Thoracic aorta (tissue), 2 donors: ENCODE results near the gene CCDC8. TPM values are rescaled to one million over a fixed set of nuclear protein-coding genes. Genes with fewer than 3 reads are reported as not detected.
A peak's percentile ranks its signal among the peaks of the same experiment; 100 is the strongest.

ENCODE experiments used
- ATAC-seq: fragments of 150-250 bp; one replicate; pipeline ENCODE4 v1.8.0; 2017; ENCODE audit warnings: low read depth; ENCODE audit not compliant: insufficient number of reproducible peaks, low FRiP score
- DNase-seq: peaks from one replicate; pipeline ENCODE4 v3.0.0-alpha.2; 2020; ENCODE audit warnings: low spot score
- H3K27ac ChIP-seq, 2 donors: fragments of 200-600 bp; sonication (generic); 1 replicate in 1 of 2; 2 replicates in 1 of 2; pipeline ENCODE4 v1.5.1; 2016; ENCODE audit warnings: mild to moderate bottlenecking in 2 of 2, moderate library complexity in 2 of 2
- H3K27me3 ChIP-seq: fragments of 200-600 bp; sonication (generic); replicated peaks from 2 replicates; pipeline ENCODE4 v1.6.0; 2016; ENCODE audit warnings: mild to moderate bottlenecking; ENCODE audit not compliant: insufficient read depth
- H3K36me3 ChIP-seq: fragments of 200-600 bp; sonication (generic); one replicate; pipeline ENCODE4 v1.5.1; 2016
- H3K4me1 ChIP-seq, 2 donors: fragments of 200-600 bp; sonication (generic); 1 replicate in 1 of 2; 2 replicates in 1 of 2; pipeline versions ENCODE4 v1.5.1 to v1.6.0; 2016; ENCODE audit warnings: low read depth in 2 of 2, mild to moderate bottlenecking in 1 of 2; ENCODE audit not compliant: control insufficient read depth in 1 of 2
- H3K4me3 ChIP-seq: fragments of 200-600 bp; sonication (generic); 2 replicates; pipeline ENCODE4 v1.5.1; 2016; ENCODE audit warnings: mild to moderate bottlenecking
- H3K9me3 ChIP-seq: fragments of 200-600 bp; sonication (generic); 2 replicates; pipeline ENCODE4 v1.5.1; 2016
- total RNA-seq, 2 donors: library from RNA; depleted of rRNA; stranded (reverse); fragments of >200 nt; gene quantifications; one replicate each; pipeline versions ENCODE4 v1.1.0 to v1.2.3, GENCODE V29; 2016
- TF ChIP-seq, protein P1 (sequence below): fragments of 200-600 bp; sonication (generic); IDR thresholded peaks from one replicate; pipeline ENCODE4 v1.5.1; 2019; ENCODE audit warnings: antibody characterized with exemption

Gene CCDC8
- total RNA-seq, 2 donors from 2014 or later, result 22.6 to 23.0 TPM

DNA sequence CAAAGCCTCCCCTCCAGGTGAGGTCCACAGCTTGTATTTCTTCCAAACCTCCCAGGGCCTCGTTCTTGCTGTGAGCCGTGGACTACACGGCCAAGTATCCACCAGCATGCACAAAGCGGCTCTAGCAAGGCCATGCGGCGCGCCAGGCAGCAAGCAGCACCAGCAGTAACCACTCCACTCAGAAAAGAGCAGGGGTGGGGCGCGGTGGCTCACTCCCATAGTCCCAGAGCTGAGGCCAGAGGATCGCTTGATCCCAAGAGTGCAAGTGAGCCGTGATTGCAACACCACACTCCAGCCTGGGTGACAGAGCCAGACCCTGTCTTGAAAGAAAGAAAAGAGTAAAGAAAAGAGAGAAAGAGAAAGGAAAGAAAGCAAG lies 4.7 kb downstream of the CCDC8 start:
- H3K27me3 ChIP-seq, result no peaks in the 10 kb centered on the region
- DNase-seq, result peak; percentile 75

DNA sequence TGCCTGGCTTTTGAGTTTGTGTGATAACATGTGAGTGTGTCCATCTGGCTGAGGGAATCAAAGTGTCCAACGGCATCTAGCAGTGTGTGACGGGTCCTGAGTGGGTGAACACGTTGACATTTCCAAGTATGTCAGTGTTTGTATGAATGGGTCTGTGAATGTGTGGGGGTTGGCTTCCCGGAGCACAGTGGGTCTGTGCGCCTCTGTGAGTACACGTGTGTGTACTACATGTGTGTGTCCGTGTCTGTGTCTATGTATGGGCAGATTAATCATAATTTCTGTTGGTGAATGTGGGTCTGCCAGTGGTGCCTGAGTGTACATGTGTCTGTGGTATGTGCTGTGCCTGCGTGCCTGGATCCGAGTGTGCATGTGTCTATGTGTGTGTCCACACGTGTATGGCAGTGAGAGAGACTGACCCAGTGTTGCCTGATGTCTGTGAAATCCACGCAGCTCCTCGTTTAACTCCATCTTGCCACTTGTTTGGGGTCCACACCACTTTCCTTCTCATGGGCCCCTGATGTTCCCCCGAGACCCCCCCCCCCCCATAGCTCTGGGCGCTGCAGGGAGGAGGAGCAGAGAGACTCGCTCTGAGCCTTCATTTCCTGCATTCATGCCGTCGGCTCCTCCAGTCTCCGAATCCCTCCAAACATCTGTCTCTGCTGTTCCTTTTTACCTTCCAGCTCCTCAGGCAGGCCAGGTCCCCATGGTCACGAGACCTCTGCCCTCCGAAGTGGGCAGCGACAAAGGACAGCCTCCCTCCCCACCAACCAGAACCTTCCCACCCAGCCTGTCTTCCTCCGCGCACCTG lies 5.3 kb downstream of the CCDC8 start:
- peak overlapping the region; percentile 74 to 76 for H3K27ac ChIP-seq
- no peaks in the 10 kb centered on the region for H3K36me3 ChIP-seq
- TF ChIP-seq, protein P1, sequence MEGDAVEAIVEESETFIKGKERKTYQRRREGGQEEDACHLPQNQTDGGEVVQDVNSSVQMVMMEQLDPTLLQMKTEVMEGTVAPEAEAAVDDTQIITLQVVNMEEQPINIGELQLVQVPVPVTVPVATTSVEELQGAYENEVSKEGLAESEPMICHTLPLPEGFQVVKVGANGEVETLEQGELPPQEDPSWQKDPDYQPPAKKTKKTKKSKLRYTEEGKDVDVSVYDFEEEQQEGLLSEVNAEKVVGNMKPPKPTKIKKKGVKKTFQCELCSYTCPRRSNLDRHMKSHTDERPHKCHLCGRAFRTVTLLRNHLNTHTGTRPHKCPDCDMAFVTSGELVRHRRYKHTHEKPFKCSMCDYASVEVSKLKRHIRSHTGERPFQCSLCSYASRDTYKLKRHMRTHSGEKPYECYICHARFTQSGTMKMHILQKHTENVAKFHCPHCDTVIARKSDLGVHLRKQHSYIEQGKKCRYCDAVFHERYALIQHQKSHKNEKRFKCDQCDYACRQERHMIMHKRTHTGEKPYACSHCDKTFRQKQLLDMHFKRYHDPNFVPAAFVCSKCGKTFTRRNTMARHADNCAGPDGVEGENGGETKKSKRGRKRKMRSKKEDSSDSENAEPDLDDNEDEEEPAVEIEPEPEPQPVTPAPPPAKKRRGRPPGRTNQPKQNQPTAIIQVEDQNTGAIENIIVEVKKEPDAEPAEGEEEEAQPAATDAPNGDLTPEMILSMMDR, result no peak
- no peaks in the 10 kb centered on the region for H3K9me3 ChIP-seq
- DNase-seq (no peak), ATAC-seq (no peak)
- H3K4me3 ChIP-seq, result peak overlapping the region; percentile 65
- peaks cover 35 to 67% of the 10 kb centered on the region in 2 donors for H3K4me1 ChIP-seq
- no peaks in the 10 kb centered on the region for H3K27me3 ChIP-seq

More for the DNA sequence above, 4.7 kb downstream of the CCDC8 start:
- Histone ChIP-seq H3K9me3 (no peaks in the 10 kb centered on the region), H3K36me3 (no peaks in the 10 kb centered on the region), H3K4me3 (peak overlapping the region; percentile 65), H3K4me1 (peaks cover 35 to 64% of the 10 kb centered on the region in 2 donors), H3K27ac (peak overlapping the region; percentile 74 to 76)
- TF ChIP-seq, protein P1, result no peak
- ATAC-seq, result peak; percentile 47

GRCh38 chr19:46406976-46407375 lies 6.4 kb downstream of the CCDC8 start:
- Histone ChIP-seq H3K4me1 (peaks cover 35 to 75% of the 10 kb centered on the region in 2 donors), H3K36me3 (no peaks in the 10 kb centered on the region), H3K4me3 (no peak overlapping the region), H3K27me3 (no peaks in the 10 kb centered on the region), H3K9me3 (no peaks in the 10 kb centered on the region), H3K27ac (no peak overlapping the region)
- DNase-seq (no peak), ATAC-seq (no peak)
- TF ChIP-seq, protein P1, result no peak

DNA sequence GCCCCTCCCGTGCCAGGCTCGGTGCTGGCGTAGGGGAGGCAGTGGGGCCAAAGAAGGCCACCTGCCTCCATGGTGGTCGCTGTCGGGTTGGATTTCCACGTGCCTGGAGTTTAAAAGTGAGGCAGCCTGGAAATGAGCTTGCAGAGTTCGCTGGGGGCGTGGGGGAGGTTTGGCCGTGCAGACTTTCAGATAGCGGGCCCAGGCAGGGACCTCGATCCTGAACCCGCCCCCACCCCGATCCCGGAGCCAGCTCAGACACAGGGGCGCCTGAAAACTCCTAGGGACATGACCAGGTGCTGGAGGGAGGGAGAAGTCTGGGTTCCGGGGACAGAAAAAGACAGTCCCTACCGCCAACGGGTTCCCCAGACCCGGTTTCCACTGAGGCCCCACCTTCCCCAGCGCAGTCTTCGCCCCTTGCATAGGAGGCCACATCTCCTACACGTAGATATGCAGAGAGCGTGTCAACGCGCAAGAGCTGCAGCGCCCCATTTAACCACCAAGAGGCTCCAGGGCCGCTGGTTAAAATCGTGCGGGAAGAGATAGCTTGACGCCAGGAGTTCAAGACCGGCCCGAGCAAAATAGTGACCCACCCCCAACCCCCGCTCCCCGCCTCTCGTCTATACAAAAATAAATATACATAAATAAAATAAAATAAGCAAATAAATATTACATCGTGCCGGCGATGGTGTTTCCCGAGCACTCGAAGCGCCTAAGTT lies 8.5 kb downstream of the CCDC8 start:
- peaks cover 20 to 74% of the 10 kb centered on the region in 2 donors for H3K4me1 ChIP-seq
- TF ChIP-seq, protein P1, result no peak
- ATAC-seq (no peak), DNase-seq (no peak)
- peak overlapping the region; percentile 81 to 83 for H3K27ac ChIP-seq
- H3K9me3 ChIP-seq, result no peaks in the 10 kb centered on the region
- no peaks in the 10 kb centered on the region for H3K27me3 ChIP-seq
- peak overlapping the region; percentile 73 for H3K4me3 ChIP-seq
- no peaks in the 10 kb centered on the region for H3K36me3 ChIP-seq

DNA sequence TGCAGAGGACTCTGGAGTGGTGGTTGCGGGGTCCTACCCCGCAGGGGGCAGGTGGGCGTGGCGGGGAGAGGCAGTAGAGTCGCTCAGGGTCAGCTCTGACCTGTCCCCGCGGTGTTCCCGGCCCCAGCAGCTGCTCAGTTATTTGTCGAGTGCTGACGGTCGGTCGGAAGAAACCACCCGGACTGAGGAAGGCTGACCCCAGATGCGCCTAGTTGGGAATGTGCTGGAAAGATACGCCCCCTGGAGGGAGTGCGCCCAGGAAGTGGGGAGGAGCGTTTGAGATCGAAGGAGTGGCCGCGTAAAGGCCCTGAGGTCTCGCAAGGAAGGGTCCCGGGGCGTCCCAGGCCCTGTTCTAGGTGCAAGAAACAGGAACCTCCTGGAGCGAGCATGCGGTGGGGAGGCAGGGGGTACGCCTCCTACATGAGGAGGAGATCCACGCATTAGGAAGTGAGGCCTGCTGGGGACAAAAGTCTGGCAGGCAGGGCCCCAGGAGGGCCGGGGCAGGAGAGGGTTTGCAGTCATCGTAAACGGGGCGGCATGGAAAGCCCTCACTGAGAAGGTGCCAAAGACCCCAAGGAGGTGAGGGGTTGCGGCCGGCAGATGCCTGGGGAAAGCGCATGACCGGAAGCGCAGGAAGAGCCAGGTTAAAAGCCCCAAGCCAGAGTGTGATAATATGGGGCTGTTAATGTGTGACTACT lies 9.2 kb downstream of the CCDC8 start:
- TF ChIP-seq, protein P1, result peak; percentile 22
- Histone ChIP-seq H3K4me1 (peaks cover 17 to 75% of the 10 kb centered on the region in 2 donors), H3K4me3 (peak overlapping the region; percentile 73), H3K27me3 (no peaks in the 10 kb centered on the region), H3K9me3 (no peaks in the 10 kb centered on the region), H3K27ac (peak overlapping the region; percentile 81 to 83), H3K36me3 (no peaks in the 10 kb centered on the region)
- DNase-seq (no peak), ATAC-seq (no peak)
